GM23248 (cell line): ENCODE data around the gene TRIM58.

Experiments used
- EZH2 ChIP-seq: fragments of 200-600 bp; sonication (generic); IDR thresholded peaks from 2 replicates; pipeline ENCODE4 v1.6.1; 2018; ENCODE audit warnings: antibody characterized with exemption, mild to moderate bottlenecking; ENCODE audit not compliant: insufficient read depth, poor library complexity, severe bottlenecking
- EZH2phosphoT487 ChIP-seq: fragments of 200-600 bp; sonication (generic); IDR thresholded peaks from 2 replicates; pipeline ENCODE4 v1.6.1; 2018; ENCODE audit warnings: antibody characterized with exemption, moderate library complexity, mild to moderate bottlenecking, low read depth; ENCODE audit not compliant: insufficient read depth

- TF ChIP-seq EZH2phosphoT487 (no peak), EZH2 (no peak)
These were observed 26.4 kb downstream of the TRIM58 start for GRCh38 chr1:247883346-247883745.
